Natural killer cell (primary cell): Measurements from ENCODE around the gene MGMT. TPM values are rescaled to one million over a fixed set of nuclear protein-coding genes. Genes with fewer than 3 reads are reported as not detected.

ENCODE experiments used
- ATAC-seq, 3 donors: fragments of 150-1000 bp in 2 of 3; fragments of 200-7000 bp in 1 of 3; cut with Tn5 transposase; 1 replicate in 1 of 3; 2 replicates in 2 of 3; pipeline ENCODE4 v1.10.0; 2021; ENCODE audit warnings: mild to moderate bottlenecking in 2 of 3, moderate library complexity in 2 of 3
- DNase-seq, 2 donors: peaks; one replicate each; pipeline versions ENCODE4 v3.0.0 to v3.0.0-alpha.2; 2013 to 2021; ENCODE audit warnings: mixed read lengths in 1 of 2
- H3K27ac ChIP-seq: one replicate; pipeline ENCODE4 v1.5.1; 2013; ENCODE audit warnings: mild to moderate bottlenecking, low read length
- H3K27me3 ChIP-seq: one replicate; pipeline ENCODE4 v1.6.1; 2013; ENCODE audit warnings: low read length; ENCODE audit not compliant: control insufficient read depth, insufficient read depth
- H3K36me3 ChIP-seq: one replicate; pipeline ENCODE4 v1.6.1; 2013; ENCODE audit warnings: low read length; ENCODE audit not compliant: control insufficient read depth, insufficient read depth
- H3K4me1 ChIP-seq: one replicate; pipeline ENCODE4 v1.6.1; 2013; ENCODE audit warnings: low read length; ENCODE audit not compliant: control insufficient read depth, insufficient read depth
- H3K4me3 ChIP-seq: one replicate; pipeline ENCODE4 v1.5.1; 2013; ENCODE audit warnings: low read length
- H3K9me3 ChIP-seq: one replicate; pipeline ENCODE4 v1.6.1; 2013; ENCODE audit warnings: low read length; ENCODE audit not compliant: control insufficient read depth, insufficient read depth
- H3K27ac Mint-ChIP-seq, 2 donors: one replicate each; pipeline ENCODE4 v1.8.0; 2022; ENCODE audit warnings: mild to moderate bottlenecking in 2 of 2, mixed read lengths in 2 of 2, moderate library complexity in 1 of 2
- H3K27me3 Mint-ChIP-seq, 2 donors: one replicate each; pipeline ENCODE4 v1.8.0; 2022; ENCODE audit warnings: low read depth in 2 of 2, mixed read lengths in 2 of 2
- H3K36me3 Mint-ChIP-seq: one replicate; pipeline ENCODE4 v1.8.0; 2022; ENCODE audit warnings: mixed read lengths
- H3K4me1 Mint-ChIP-seq, 2 donors: one replicate each; pipeline ENCODE4 v1.8.0; 2022; ENCODE audit warnings: mixed read lengths in 2 of 2
- H3K4me3 Mint-ChIP-seq: one replicate; pipeline ENCODE4 v1.8.0; 2022; ENCODE audit warnings: mild to moderate bottlenecking, moderate library complexity, mixed read lengths
- H3K9me3 Mint-ChIP-seq, 2 donors: one replicate each; pipeline ENCODE4 v1.8.0; 2022; ENCODE audit warnings: mixed read lengths in 2 of 2
- WGBS: methylation state at CpG from one replicate; pipeline ENCODE4 v1.1.7; 2013; ENCODE audit warnings: missing lambda C conversion rate; ENCODE audit not compliant: insufficient coverage; 5-methylcytosine and 5-hydroxymethylcytosine counted together
- intact Hi-C: fragments of 100-400 bp; cut with micrococcal nuclease; formaldehyde crosslinking; loops from one replicate; pipeline ENCODE4 v1.14.2; 2022
- total RNA-seq, 4 donors: library from RNA; stranded (reverse); fragments of 120-200 nt in 1 of 4; gene quantifications; one replicate each; pipeline versions ENCODE4 v1.2.3 to v1.2.4, GENCODE V29; 2013 to 2022
- TF ChIP-seq, protein P1 (sequence below): fragments of 200-600 bp; IDR thresholded peaks from one replicate; pipeline ENCODE4 v1.8.0; 2022; ENCODE audit warnings: antibody characterized with exemption

MGMT gene
- total RNA-seq, 3 donors from 2014 or later (not counting 1 experiment from before 2014, with no cell fraction given), result 16.5 to 19.7 (median 18.8) TPM

GRCh38 chr10:129780198-129780597, 313.2 kb downstream of the MGMT start:
- no peak overlapping the region for H3K4me3 Mint-ChIP-seq
- DNase-seq (no peak), ATAC-seq (no peak)
- Histone ChIP-seq H3K4me3 (no peak overlapping the region), H3K9me3 (no peaks in the 10 kb centered on the region), H3K27ac (no peak overlapping the region), H3K4me1 (no peaks in the 10 kb centered on the region), H3K27me3 (no peaks in the 10 kb centered on the region), H3K36me3 (no peaks in the 10 kb centered on the region)
- TF ChIP-seq, protein P1, sequence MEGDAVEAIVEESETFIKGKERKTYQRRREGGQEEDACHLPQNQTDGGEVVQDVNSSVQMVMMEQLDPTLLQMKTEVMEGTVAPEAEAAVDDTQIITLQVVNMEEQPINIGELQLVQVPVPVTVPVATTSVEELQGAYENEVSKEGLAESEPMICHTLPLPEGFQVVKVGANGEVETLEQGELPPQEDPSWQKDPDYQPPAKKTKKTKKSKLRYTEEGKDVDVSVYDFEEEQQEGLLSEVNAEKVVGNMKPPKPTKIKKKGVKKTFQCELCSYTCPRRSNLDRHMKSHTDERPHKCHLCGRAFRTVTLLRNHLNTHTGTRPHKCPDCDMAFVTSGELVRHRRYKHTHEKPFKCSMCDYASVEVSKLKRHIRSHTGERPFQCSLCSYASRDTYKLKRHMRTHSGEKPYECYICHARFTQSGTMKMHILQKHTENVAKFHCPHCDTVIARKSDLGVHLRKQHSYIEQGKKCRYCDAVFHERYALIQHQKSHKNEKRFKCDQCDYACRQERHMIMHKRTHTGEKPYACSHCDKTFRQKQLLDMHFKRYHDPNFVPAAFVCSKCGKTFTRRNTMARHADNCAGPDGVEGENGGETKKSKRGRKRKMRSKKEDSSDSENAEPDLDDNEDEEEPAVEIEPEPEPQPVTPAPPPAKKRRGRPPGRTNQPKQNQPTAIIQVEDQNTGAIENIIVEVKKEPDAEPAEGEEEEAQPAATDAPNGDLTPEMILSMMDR, result no peak
- 92% methylated on average over 6 of the region's 6 CpGs for WGBS
- H3K27me3 Mint-ChIP-seq, result no peaks in the 10 kb centered on the region
- H3K36me3 Mint-ChIP-seq, result no peaks in the 10 kb centered on the region
- H3K9me3 Mint-ChIP-seq, result no peaks in the 10 kb centered on the region
- no peak overlapping the region for H3K27ac Mint-ChIP-seq
- H3K4me1 Mint-ChIP-seq, result peaks cover 5 to 9% of the 10 kb centered on the region in 2 donors
- intact Hi-C loops, result no loop called here

DNA sequence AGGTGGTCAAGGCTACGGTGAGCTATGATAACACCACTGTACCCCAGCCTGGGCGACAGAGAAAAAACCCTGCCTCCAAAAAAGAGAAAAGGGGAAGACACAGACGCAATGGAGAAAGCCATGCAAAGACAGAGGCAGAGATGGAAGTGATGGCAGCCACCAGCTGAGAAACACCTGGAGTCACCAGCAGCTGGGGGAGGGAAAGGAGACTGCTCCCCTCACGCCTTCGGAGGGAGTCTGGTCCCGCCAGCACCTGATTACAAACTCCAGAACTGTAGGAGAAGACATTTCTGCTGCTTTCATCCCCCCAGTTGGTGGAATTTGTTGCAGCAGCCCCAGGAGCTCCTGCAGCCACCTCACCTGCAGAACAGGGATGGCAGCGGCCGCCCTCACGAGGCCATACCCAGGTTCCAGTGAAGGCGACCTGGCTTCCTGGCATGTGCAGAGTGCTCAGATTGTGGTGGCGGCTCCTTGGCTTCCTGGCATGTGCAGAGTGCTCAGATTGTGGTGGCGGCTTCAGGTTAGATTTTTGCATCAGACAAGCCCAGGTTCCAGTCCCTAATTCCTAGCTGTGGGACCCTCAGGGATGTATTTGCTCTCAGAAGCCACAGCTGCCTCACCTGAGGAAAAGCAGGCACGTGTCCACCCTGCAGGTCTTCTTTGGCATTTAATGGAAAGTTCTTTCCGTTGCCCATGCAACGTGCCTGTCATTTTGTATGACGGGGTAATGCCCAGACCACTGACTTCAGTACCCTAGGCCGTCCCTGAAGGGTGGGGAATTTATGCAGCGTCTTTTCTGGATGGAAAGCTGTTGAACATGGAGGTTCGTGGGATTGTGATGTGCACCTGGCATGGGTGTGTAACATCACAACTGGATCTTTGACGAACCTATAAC, 314.1 kb downstream of the MGMT start:
- Mint-ChIP-seq H3K27me3 (no peaks in the 10 kb centered on the region), H3K4me3 (no peak overlapping the region), H3K36me3 (no peaks in the 10 kb centered on the region), H3K9me3 (no peaks in the 10 kb centered on the region), H3K4me1 (peaks cover 7 to 9% of the 10 kb centered on the region in 2 donors), H3K27ac (no peak overlapping the region)
- no peak overlapping the region for H3K27ac ChIP-seq
- no peaks in the 10 kb centered on the region for H3K9me3 ChIP-seq
- TF ChIP-seq, protein P1, result no peak
- DNase-seq, result no peak
- H3K27me3 ChIP-seq, result no peaks in the 10 kb centered on the region
- intact Hi-C loops, result no loop called here
- ATAC-seq, result no peak
- 92% methylated on average over 20 of the region's 20 CpGs for WGBS
- no peaks in the 10 kb centered on the region for H3K4me1 ChIP-seq
- H3K4me3 ChIP-seq, result no peak overlapping the region
- H3K36me3 ChIP-seq, result no peaks in the 10 kb centered on the region

GRCh38 chr10:129784291-129784690, 317.2 kb downstream of the MGMT start:
- intact Hi-C loops, result no loop called here
- 81% methylated on average over 6 of the region's 6 CpGs for WGBS
- H3K4me1 Mint-ChIP-seq, result peaks cover 7 to 9% of the 10 kb centered on the region in 2 donors
- no peaks in the 10 kb centered on the region for H3K27me3 ChIP-seq
- no peaks in the 10 kb centered on the region for H3K9me3 Mint-ChIP-seq
- H3K4me3 ChIP-seq, result no peak overlapping the region
- H3K27ac Mint-ChIP-seq, result peak overlapping the region in 1 of 2 donors; percentile 7
- H3K27me3 Mint-ChIP-seq, result no peaks in the 10 kb centered on the region
- no peaks in the 10 kb centered on the region for H3K36me3 Mint-ChIP-seq
- H3K4me3 Mint-ChIP-seq, result no peak overlapping the region
- H3K36me3 ChIP-seq, result no peaks in the 10 kb centered on the region
- H3K4me1 ChIP-seq, result no peaks in the 10 kb centered on the region
- TF ChIP-seq, protein P1, result no peak
- DNase-seq, result no peak
- no peaks in the 10 kb centered on the region for H3K9me3 ChIP-seq
- no peak overlapping the region for H3K27ac ChIP-seq
- ATAC-seq, result no peak
